Measurements from ENCODE around the gene DICER1.

DICER1 gene

GRCh38 chr14:95078867-95079266, 78.5 kb downstream of the DICER1 start:
- no peak for DNase-seq (ENCODE audit: low read depth)
- H3K4me3 ChIP-seq (ENCODE audit: control insufficient read depth, low read depth, low read length) = no peak overlapping the region
- no peak for TF ChIP-seq CTCF (IDR thresholded peaks at IDR 0.05; ENCODE audit: control insufficient read depth, insufficient read depth, low read depth, low read length, missing control alignments)

GRCh38 chr14:95077345-95077744, 80.0 kb downstream of the DICER1 start:
- H3K4me3 ChIP-seq (ENCODE audit: control insufficient read depth, low read depth, low read length) = no peak overlapping the region
- TF ChIP-seq CTCF (IDR thresholded peaks at IDR 0.05; ENCODE audit: control insufficient read depth, insufficient read depth, low read depth, low read length, missing control alignments) = no peak
- DNase-seq (ENCODE audit: low read depth) = no peak

- no peak for TF ChIP-seq CTCF (IDR thresholded peaks at IDR 0.05; ENCODE audit: control insufficient read depth, insufficient read depth, low read depth, low read length, missing control alignments)
These were observed 81.5 kb downstream of the DICER1 start for GRCh38 chr14:95075789-95076188.

DNA sequence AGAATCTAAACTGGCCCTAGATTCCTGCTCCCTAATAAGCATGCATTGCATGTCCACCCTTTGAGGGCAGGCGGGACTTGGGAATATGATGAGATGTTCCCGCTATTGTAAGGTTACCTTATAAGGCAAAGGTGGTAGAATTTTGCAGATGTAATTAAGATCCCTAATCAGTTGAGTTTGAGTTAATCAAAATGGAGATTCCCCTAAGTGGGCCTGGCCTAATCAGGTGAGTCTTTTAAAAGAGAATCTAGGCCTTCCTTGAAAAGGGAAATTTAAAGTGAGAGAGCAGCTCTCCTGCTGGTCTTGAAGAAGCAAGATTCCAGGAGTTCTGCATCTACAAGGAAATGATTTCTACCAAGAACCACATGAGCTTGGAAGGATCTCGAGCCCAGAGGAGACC, 83.4 kb downstream of the DICER1 start:
- no peak for TF ChIP-seq CTCF (IDR thresholded peaks at IDR 0.05; ENCODE audit: control insufficient read depth, insufficient read depth, low read depth, low read length, missing control alignments)
- no peak for DNase-seq (ENCODE audit: low read depth)
- H3K4me3 ChIP-seq (ENCODE audit: control insufficient read depth, low read depth, low read length) = no peak overlapping the region

More at GRCh38 chr14:95075789-95076188, 81.5 kb downstream of the DICER1 start:
- DNase-seq (ENCODE audit: low read depth) = no peak
- H3K4me3 ChIP-seq (ENCODE audit: control insufficient read depth, low read depth, low read length) = no peak overlapping the region

GRCh38 chr14:95072310-95072905, 84.9 kb downstream of the DICER1 start:
- DNase-seq (ENCODE audit: low read depth) = no peak
- no peak for TF ChIP-seq CTCF (IDR thresholded peaks at IDR 0.05; ENCODE audit: control insufficient read depth, insufficient read depth, low read depth, low read length, missing control alignments)
- H3K4me3 ChIP-seq (ENCODE audit: control insufficient read depth, low read depth, low read length) = no peak overlapping the region

DNA sequence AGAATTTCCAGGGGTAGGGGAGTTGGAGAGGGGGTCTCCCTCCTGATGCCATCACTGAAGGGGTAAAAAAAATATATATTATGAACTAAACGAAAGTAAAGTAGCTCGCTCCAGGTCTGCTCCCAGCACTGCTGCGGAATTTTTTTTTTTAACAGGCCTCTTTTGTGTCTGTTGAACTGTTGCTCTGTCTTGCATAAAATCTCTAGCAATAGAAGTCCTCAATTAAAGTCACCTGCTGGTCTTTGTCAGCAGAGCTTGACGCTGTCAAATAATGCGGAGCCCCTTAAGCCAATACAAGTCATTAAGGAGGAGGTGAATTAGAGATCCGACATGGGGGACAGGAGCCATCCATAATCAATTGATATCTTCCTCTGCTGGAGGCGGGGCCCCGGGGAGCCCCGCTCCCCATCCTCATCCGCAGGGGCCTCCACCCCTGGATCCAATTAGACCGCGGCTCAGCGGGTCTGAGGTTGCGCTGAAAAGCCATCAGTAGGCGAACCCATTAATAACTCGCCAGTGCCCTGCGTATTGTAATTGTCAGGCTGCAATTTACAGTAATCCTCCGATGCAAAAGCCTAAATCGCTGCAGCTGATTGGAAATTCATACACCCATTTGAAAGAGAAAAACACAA, 85.6 kb downstream of the DICER1 start:
- H3K4me3 ChIP-seq (ENCODE audit: control insufficient read depth, low read depth, low read length) = no peak overlapping the region
- no peak for DNase-seq (ENCODE audit: low read depth)
- no peak for TF ChIP-seq CTCF (IDR thresholded peaks at IDR 0.05; ENCODE audit: control insufficient read depth, insufficient read depth, low read depth, low read length, missing control alignments)
